AG09319 (cell line): ENCODE data around the gene LAP3.

Experiments used
- DNase-seq: peaks from one replicate; pipeline ENCODE4 v3.0.0-alpha.2; 2010; ENCODE audit warnings: low read depth; ENCODE audit errors: extremely low read depth
- TF ChIP-seq, protein P1 (sequence below): IDR thresholded peaks from 2 replicates; pipeline ENCODE4 v1.5.1; 2011; ENCODE audit warnings: low read depth, mild to moderate bottlenecking, inconsistent platforms, low read length, moderate library complexity

The LAP3 gene

DNA sequence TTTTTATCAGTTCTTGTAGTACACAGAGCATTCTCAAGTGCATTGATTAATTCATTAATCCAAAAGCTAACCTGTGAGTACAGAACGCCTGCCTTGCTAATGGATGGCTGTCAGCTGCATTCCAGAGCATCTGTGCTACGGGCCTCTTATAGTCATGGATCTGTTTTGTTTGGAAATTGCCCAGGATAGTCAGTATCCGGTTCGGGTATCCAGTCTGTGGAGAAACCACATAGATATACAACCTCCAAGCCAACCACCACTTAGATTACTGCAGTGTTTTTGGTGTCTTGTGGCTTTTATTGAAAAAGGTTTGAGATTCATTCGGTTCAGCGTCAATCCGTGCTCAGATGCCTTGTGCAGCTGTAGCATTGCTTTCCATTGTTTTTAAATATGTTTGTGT is 4.0 kb downstream of the LAP3 start:
- DNase-seq, result no peak
- TF ChIP-seq, protein P1, sequence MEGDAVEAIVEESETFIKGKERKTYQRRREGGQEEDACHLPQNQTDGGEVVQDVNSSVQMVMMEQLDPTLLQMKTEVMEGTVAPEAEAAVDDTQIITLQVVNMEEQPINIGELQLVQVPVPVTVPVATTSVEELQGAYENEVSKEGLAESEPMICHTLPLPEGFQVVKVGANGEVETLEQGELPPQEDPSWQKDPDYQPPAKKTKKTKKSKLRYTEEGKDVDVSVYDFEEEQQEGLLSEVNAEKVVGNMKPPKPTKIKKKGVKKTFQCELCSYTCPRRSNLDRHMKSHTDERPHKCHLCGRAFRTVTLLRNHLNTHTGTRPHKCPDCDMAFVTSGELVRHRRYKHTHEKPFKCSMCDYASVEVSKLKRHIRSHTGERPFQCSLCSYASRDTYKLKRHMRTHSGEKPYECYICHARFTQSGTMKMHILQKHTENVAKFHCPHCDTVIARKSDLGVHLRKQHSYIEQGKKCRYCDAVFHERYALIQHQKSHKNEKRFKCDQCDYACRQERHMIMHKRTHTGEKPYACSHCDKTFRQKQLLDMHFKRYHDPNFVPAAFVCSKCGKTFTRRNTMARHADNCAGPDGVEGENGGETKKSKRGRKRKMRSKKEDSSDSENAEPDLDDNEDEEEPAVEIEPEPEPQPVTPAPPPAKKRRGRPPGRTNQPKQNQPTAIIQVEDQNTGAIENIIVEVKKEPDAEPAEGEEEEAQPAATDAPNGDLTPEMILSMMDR, result no peak

DNA sequence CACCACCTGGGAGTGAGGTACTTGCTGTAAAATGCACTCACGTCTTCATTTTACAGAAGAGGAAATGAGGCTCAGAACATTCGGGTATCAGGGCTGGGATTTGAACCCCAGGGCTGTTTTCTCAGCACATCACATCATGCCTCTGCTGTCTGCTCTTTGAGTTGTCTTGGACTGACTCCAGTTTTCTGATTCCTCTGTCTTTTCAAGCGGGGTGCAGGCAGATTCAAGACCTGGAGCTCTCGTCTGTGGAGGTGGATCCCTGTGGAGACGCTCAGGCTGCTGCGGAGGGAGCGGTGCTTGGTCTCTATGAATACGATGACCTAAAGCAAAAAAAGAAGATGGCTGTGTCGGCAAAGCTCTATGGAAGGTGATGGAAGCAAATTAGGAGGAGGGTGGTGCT is 6.3 kb downstream of the LAP3 start:
- TF ChIP-seq, protein P1, result no peak
- DNase-seq, result no peak

DNA sequence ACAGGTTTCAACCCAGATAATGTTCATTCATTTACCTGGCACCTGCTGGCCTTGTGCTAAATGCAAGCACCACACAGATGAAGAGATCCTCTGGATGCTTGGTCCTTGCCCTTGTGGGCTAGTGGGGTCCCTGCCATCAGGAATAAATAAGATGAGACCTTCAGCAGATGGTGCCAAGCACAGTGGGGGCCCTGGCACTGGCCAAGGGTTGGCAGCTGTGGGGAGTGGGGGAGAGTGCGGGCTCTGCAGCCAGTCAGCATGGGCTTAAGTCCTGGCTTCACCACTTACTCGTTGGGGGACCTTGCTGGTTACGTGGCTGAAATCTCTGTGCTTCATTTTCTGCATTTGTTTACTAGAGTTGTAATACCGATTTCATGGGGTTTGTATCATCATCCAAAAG is 6.9 kb downstream of the LAP3 start:
- TF ChIP-seq, protein P1, result no peak
- no peak for DNase-seq

DNA sequence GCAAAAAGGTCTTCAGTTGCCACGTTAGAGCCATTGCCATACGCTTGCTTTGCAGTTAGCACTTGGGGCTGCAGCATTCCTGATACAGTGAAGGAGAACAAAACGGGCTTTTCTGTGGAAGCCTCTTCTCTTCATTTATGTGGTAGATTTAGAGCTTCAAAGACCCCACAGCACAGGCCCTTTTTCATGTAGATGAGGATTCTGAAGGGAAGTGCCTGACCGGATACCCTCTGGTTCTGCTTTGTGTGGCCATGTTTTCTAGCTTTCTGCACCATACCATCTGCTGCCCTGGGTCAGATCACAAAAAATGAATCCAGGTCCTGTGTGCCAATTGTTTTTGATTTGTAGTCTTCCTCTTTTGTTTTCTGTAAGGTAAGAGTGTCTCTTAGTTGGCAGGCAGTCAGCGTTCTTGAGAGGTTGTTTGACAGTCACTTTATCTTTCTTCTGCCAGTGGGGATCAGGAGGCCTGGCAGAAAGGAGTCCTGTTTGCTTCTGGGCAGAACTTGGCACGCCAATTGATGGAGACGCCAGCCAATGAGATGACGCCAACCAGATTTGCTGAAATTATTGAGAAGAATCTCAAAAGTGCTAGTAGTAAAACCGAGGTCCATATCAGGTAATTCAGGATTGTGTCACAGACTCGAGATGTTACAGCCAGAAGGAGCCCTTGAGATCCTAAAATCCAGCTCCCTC is 7.7 kb downstream of the LAP3 start:
- TF ChIP-seq, protein P1, result no peak

DNA sequence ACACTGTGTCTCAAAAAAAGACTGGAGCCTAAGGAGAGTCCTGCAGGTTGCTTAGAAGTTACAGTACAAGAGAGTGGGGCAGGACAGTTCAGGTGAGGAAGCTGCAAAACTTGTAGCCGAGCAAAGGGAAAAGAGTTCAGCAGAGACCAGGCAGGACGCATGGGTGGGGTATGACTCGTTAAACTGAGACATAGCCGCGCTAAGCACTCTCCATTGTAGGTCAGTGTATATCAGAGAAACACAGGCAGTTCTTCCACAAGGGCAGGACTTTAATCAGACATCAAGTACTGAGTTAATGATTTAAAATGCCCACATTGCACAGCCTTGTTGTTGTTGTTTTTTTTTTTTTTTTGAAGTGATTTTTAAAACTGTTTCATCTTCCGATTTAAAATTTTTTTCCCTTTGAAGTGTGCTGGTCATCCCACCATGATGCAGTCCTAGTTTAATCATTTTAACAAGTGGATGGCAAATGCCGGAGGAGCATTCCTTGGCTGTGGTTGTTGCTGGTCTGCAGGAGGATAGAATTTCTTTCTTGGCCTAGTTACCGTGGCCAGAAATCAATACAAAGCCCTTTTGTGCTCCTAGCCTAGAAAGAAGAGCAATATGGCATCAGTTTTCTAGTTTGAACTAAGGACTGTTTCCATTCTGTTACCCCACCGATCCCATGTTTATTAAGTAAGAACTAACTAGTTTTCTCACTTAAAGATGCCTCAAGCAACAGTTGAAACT is 10.3 kb downstream of the LAP3 start:
- no peak for DNase-seq
- TF ChIP-seq, protein P1, result no peak

More for the DNA sequence above, 7.7 kb downstream of the LAP3 start:
- no peak for DNase-seq

DNA sequence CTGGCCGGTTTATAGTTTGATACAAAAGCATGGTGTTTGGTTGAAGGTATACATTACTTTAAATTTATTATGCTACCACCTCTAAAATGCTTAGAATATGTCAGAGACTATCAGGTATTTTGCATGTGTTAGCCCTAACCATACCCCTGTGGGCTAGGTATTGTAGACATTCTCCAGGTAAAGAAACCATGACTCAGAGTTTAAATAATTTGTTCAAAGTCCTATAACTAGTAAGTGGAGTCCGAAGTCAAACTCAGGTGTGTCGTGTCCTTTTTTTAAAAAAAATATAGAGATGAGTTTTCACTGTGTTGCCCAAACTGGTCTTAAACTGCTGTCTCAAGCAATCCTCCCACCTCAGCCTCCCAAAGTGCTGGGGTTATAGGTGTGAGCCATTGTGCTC is 12.4 kb downstream of the LAP3 start:
- DNase-seq, result no peak
- TF ChIP-seq, protein P1, result no peak

DNA sequence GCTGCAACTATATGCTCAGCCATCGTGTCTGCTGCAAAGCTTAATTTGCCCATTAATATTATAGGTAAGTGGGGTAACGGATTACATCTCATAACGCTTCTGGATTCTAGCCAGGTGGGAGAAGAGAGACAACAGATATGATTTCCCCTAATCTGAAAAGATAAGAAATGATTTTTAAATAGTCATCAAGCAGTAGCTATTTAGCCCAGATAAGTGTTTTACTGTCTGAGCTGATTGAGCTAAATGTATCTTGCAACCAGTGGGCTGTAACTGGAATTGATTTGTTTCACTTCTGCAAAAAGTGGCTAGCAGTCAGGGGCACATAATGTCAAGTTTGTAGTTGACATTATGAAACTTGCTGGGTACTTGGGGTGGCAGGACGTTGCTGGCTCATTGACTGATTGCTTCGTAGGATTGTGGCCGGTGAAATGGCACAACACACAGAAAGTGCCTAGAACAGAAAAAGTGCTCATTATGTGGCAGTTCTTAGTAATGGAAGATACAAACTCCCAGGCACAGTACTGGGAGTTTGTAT is 18.5 kb downstream of the LAP3 start:
- TF ChIP-seq, protein P1, result no peak
- DNase-seq, result no peak
